HEK293 (cell line): ENCODE measurements around the gene FAM193A.
A peak's percentile ranks its signal among the peaks of the same experiment; 100 is the strongest.
"Not testable (repeated sequence)": the region's sequence is repeated elsewhere in the genome, so short reads cannot be mapped to it uniquely, and the experiment has no call there.

ENCODE experiments used
- CTCF ChIA-PET: fragments of 350-600 bp; formaldehyde crosslinking; extraction: SDS; loops from one replicate; lab custom pipeline; 2021; ENCODE audit warnings: antibody characterized with exemption; lab: Yijun Ruan, JAX
- POLR2A ChIA-PET: fragments of 300-600 bp; formaldehyde crosslinking; extraction: SDS; loops from one replicate; lab custom pipeline; 2020; ENCODE audit warnings: antibody characterized with exemption, inconsistent platforms; lab: Yijun Ruan, JAX
- H3K27ac ChIP-seq: fragments of 200-500 bp; sonication (Bioruptor generic); 2 replicates; pipeline ENCODE4 v1.5.1; 2014; ENCODE audit warnings: low read depth, low read length, control low read depth, inconsistent platforms; ENCODE audit errors: extremely low read depth
- H3K36me3 ChIP-seq, 2 experiments: fragments of 200-500 bp in 1 of 2; sonication (Bioruptor generic) in 1 of 2; 1 replicate in 1 of 2; 2 replicates in 1 of 2; pipeline ENCODE4 v1.5.1; 2014 to 2017; ENCODE audit warnings: inconsistent platforms in 2 of 2, low read length in 2 of 2; ENCODE audit not compliant: control insufficient read depth in 2 of 2, insufficient read depth in 1 of 2
- H3K4me1 ChIP-seq: fragments of 200-500 bp; sonication (Bioruptor generic); 2 replicates; pipeline ENCODE4 v1.5.1; 2014; ENCODE audit warnings: mild to moderate bottlenecking, low read length, inconsistent platforms; ENCODE audit not compliant: control insufficient read depth, insufficient read depth
- H3K4me3 ChIP-seq: 2 replicates; pipeline ENCODE4 v1.5.1; 2011; ENCODE audit warnings: low read depth, mild to moderate bottlenecking, control low read depth, low read length, moderate library complexity
- H3K9me3 ChIP-seq: fragments of 200-500 bp; sonication (Bioruptor generic); 2 replicates; pipeline ENCODE4 v1.5.1; 2014; ENCODE audit warnings: low read depth, low read length, inconsistent platforms; ENCODE audit not compliant: control insufficient read depth, insufficient read depth
- GLI2 ChIP-seq: fragments of 450-650 bp; formaldehyde crosslinking; IDR thresholded peaks from 2 replicates; pipeline ENCODE4; 2017; ENCODE audit warnings: missing biosample characterization, missing genetic modification characterization, low read depth, borderline replicate concordance
- MYNN ChIP-seq: fragments of 450-650 bp; formaldehyde crosslinking; IDR thresholded peaks from 2 replicates; pipeline ENCODE4 v1.5.1; 2016; ENCODE audit warnings: missing biosample characterization, missing genetic modification characterization, borderline replicate concordance
- ZFP69B ChIP-seq: fragments of 450-650 bp; formaldehyde crosslinking; IDR thresholded peaks from 2 replicates; pipeline ENCODE4 v1.5.1; 2016; ENCODE audit warnings: missing biosample characterization, missing genetic modification characterization
- ZNF121 ChIP-seq: fragments of 450-650 bp; formaldehyde crosslinking; IDR thresholded peaks from 2 replicates; pipeline ENCODE4 v1.5.1; 2016; ENCODE audit warnings: missing biosample characterization, missing genetic modification characterization
- ZNF140 ChIP-seq: fragments of 450-650 bp; formaldehyde crosslinking; IDR thresholded peaks from 2 replicates; pipeline ENCODE4 v1.5.1; 2016; ENCODE audit warnings: missing biosample characterization, missing genetic modification characterization
- ZNF146 ChIP-seq: fragments of 450-650 bp; formaldehyde crosslinking; IDR thresholded peaks from 2 replicates; pipeline ENCODE4 v1.5.1; 2016; ENCODE audit warnings: missing biosample characterization, missing genetic modification characterization
- ZNF174 ChIP-seq: fragments of 450-650 bp; formaldehyde crosslinking; IDR thresholded peaks from 2 replicates; pipeline ENCODE4 v1.5.0; 2017; ENCODE audit warnings: missing biosample characterization, mild to moderate bottlenecking, missing genetic modification characterization
- ZNF223 ChIP-seq: fragments of 450-650 bp; formaldehyde crosslinking; IDR thresholded peaks from 2 replicates; pipeline ENCODE4 v1.5.1; 2016; ENCODE audit warnings: missing biosample characterization, missing genetic modification characterization
- ZNF280D ChIP-seq: fragments of 450-650 bp; formaldehyde crosslinking; IDR thresholded peaks from 2 replicates; pipeline ENCODE4 v1.5.1; 2016; ENCODE audit warnings: missing biosample characterization, missing genetic modification characterization
- ZNF292 ChIP-seq: fragments of 450-650 bp; formaldehyde crosslinking; IDR thresholded peaks from 2 replicates; pipeline ENCODE4 v1.5.1; 2016; ENCODE audit warnings: low read depth, missing biosample characterization, missing genetic modification characterization, borderline replicate concordance
- ZNF302 ChIP-seq: fragments of 450-650 bp; formaldehyde crosslinking; IDR thresholded peaks from 2 replicates; pipeline ENCODE4 v1.5.1; 2016; ENCODE audit warnings: missing biosample characterization, missing genetic modification characterization, low read depth
- ZNF510 ChIP-seq: fragments of 450-650 bp; formaldehyde crosslinking; IDR thresholded peaks from 2 replicates; pipeline ENCODE4 v1.5.1; 2018; ENCODE audit warnings: mild to moderate bottlenecking, missing genetic modification characterization, missing biosample characterization; ENCODE audit not compliant: insufficient replicate concordance
- ZNF548 ChIP-seq: fragments of 450-650 bp; formaldehyde crosslinking; IDR thresholded peaks from 2 replicates; pipeline ENCODE4 v1.5.1; 2016; ENCODE audit warnings: missing biosample characterization, missing genetic modification characterization
- ZNF555 ChIP-seq: fragments of 450-650 bp; formaldehyde crosslinking; conservative IDR thresholded peaks from 2 replicates; pipeline ENCODE4 v1.5.1; 2017; ENCODE audit warnings: missing biosample characterization, mild to moderate bottlenecking, missing genetic modification characterization, inconsistent platforms
- ZNF610 ChIP-seq: fragments of 450-650 bp; formaldehyde crosslinking; IDR thresholded peaks from 2 replicates; pipeline ENCODE4 v1.5.1; 2016; ENCODE audit warnings: missing biosample characterization, missing genetic modification characterization, borderline replicate concordance
- ZNF623 ChIP-seq: fragments of 450-650 bp; formaldehyde crosslinking; IDR thresholded peaks from 2 replicates; pipeline ENCODE4 v1.5.1; 2016; ENCODE audit warnings: missing biosample characterization, missing genetic modification characterization
- ZNF654 ChIP-seq: fragments of 450-650 bp; formaldehyde crosslinking; IDR thresholded peaks from 2 replicates; pipeline ENCODE4 v1.5.1; 2016; ENCODE audit warnings: low read depth, missing biosample characterization, missing genetic modification characterization
- ZNF658 ChIP-seq: fragments of 450-650 bp; formaldehyde crosslinking; IDR thresholded peaks from 2 replicates; pipeline ENCODE4; 2016; ENCODE audit warnings: missing biosample characterization, missing genetic modification characterization
- ZNF837 ChIP-seq: fragments of 450-650 bp; formaldehyde crosslinking; IDR thresholded peaks from 2 replicates; pipeline ENCODE4 v1.5.1; 2016; ENCODE audit warnings: missing biosample characterization, missing genetic modification characterization
- TF ChIP-seq, protein P1 (sequence below): fragments of 450-650 bp; formaldehyde crosslinking; conservative IDR thresholded peaks from 2 replicates; pipeline ENCODE4 v1.5.1; 2016; ENCODE audit warnings: low read depth, missing biosample characterization, missing genetic modification characterization

The FAM193A gene

DNA sequence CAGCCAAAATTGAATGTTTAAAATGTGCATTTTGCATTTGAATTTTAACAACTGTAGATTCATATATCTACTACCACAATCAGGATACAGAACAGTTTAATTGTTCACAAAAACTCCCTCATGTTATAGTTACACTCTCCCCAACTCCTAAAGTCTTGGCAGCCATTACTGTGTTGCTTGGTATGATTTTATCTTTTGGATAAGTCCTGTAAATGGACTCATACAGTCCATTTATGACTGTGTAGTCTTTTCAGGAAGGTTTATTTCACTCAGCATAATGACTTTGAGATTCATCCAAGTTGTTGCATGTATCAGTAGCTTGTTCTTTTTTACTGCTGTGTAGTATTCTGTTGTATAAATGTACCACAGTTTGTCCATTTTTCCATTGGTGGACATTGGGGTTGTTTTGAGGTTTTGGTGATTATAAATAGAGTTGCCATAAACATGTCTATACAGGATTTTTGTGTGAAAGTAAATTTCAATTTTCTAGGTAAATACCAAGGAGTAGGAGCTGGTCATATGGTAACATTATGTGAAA lies 9.9 kb downstream of the FAM193A start:
- no peak overlapping the region for H3K27ac ChIP-seq
- H3K4me1 ChIP-seq, result no peaks in the 10 kb centered on the region
- no peak overlapping the region for H3K4me3 ChIP-seq
- no peaks in the 10 kb centered on the region for H3K9me3 ChIP-seq
- POLR2A ChIA-PET, result no interaction called here
- TF ChIP-seq ZNF146 (tag by site-specific recombination), result peak; percentile 93
- TF ChIP-seq ZNF654 (tag by site-specific recombination), result no peak
- TF ChIP-seq ZNF280D (tag by site-specific recombination), result peak; percentile 72
- TF ChIP-seq, all 188 proteins: peak for 2
- peaks cover 0 to 5% of the 10 kb centered on the region in 2 experiments; a peak in 2 of 3 replicates for H3K36me3 ChIP-seq
- CTCF ChIA-PET, result no interaction called here

- H3K36me3 ChIP-seq, H3K27ac ChIP-seq, POLR2A ChIA-PET, H3K9me3 ChIP-seq, CTCF ChIA-PET, H3K4me1 ChIP-seq, H3K4me3 ChIP-seq: not testable (repeated sequence)
- TF ChIP-seq ZNF121 (tag by site-specific recombination), result peak; percentile 62; the same call in 1 of the 2 replicates
Observed at GRCh38 chr4:2546961-2547691, 10.7 kb downstream of the FAM193A start.

- H3K9me3 ChIP-seq, result no peaks in the 10 kb centered on the region
- H3K36me3 ChIP-seq, result no peaks in the 10 kb centered on the region
- TF ChIP-seq ZNF510 (tag by site-specific recombination) (no peak), ZNF837 (tag by site-specific recombination) (no peak), ZNF302 (tag by site-specific recombination) (no peak), ZNF292 (tag by site-specific recombination) (no peak), ZNF548 (tag by site-specific recombination) (no peak), ZNF140 (tag by site-specific recombination) (no peak), ZNF610 (tag by site-specific recombination) (no peak), ZNF623 (tag by site-specific recombination) (no peak), GLI2 (tag by site-specific recombination) (no peak), ZNF658 (tag by site-specific recombination) (no peak), ZNF555 (tag by site-specific recombination) (no peak), ZFP69B (tag by site-specific recombination) (no peak), ZNF223 (tag by site-specific recombination) (no peak), MYNN (tag by site-specific recombination) (no peak), ZNF174 (tag by site-specific recombination) (no peak)
- TF ChIP-seq, protein P1, sequence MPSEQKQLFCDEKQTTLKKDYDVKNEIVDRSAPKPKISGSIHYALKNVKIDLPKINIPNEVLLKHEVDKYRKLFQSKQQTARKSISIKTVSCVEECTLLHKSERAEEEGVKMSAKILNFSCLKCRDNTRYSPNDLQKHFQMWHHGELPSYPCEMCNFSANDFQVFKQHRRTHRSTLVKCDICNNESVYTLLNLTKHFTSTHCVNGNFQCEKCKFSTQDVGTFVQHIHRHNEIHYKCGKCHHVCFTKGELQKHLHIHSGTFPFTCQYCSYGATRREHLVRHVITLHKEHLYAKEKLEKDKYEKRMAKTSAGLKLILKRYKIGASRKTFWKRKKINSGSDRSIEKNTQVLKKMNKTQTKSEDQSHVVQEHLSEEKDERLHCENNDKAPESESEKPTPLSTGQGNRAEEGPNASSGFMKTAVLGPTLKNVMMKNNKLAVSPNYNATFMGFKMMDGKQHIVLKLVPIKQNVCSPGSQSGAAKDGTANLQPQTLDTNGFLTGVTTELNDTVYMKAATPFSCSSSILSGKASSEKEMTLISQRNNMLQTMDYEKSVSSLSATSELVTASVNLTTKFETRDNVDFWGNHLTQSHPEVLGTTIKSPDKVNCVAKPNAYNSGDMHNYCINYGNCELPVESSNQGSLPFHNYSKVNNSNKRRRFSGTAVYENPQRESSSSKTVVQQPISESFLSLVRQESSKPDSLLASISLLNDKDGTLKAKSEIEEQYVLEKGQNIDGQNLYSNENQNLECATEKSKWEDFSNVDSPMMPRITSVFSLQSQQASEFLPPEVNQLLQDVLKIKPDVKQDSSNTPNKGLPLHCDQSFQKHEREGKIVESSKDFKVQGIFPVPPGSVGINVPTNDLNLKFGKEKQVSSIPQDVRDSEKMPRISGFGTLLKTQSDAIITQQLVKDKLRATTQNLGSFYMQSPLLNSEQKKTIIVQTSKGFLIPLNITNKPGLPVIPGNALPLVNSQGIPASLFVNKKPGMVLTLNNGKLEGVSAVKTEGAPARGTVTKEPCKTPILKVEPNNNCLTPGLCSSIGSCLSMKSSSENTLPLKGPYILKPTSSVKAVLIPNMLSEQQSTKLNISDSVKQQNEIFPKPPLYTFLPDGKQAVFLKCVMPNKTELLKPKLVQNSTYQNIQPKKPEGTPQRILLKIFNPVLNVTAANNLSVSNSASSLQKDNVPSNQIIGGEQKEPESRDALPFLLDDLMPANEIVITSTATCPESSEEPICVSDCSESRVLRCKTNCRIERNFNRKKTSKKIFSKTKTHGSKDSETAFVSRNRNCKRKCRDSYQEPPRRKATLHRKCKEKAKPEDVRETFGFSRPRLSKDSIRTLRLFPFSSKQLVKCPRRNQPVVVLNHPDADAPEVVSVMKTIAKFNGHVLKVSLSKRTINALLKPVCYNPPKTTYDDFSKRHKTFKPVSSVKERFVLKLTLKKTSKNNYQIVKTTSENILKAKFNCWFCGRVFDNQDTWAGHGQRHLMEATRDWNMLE (tag by site-specific recombination), result no peak
- no peak overlapping the region for H3K27ac ChIP-seq
- no peaks in the 10 kb centered on the region for H3K4me1 ChIP-seq
- ChIA-PET POLR2A (no interaction called here), CTCF (interaction anchor here (0.7 kb wide), 1 partner anchor 124 kb away, joined by 4 read pairs; no protein-coding TSS in a partner anchor)
- H3K4me3 ChIP-seq, result no peak overlapping the region
Observed at GRCh38 chr4:2551118-2551517, 14.7 kb downstream of the FAM193A start.
